Natural killer cell (primary cell): ENCODE measurements around the gene SETD3. TPM values are rescaled to one million over a fixed set of nuclear protein-coding genes. Genes with fewer than 3 reads are reported as not detected.

Experiments
- ATAC-seq, 3 donors: fragments of 150-1000 bp in 2 of 3; fragments of 200-7000 bp in 1 of 3; cut with Tn5 transposase; 1 replicate in 1 of 3; 2 replicates in 2 of 3; pipeline ENCODE4 v1.10.0; 2021; ENCODE audit warnings: mild to moderate bottlenecking in 2 of 3, moderate library complexity in 2 of 3
- DNase-seq, 2 donors: peaks; one replicate each; pipeline versions ENCODE4 v3.0.0 to v3.0.0-alpha.2; 2013 to 2021; ENCODE audit warnings: mixed read lengths in 1 of 2
- H3K27ac ChIP-seq: one replicate; pipeline ENCODE4 v1.5.1; 2013; ENCODE audit warnings: mild to moderate bottlenecking, low read length
- H3K27me3 ChIP-seq: one replicate; pipeline ENCODE4 v1.6.1; 2013; ENCODE audit warnings: low read length; ENCODE audit not compliant: control insufficient read depth, insufficient read depth
- H3K36me3 ChIP-seq: one replicate; pipeline ENCODE4 v1.6.1; 2013; ENCODE audit warnings: low read length; ENCODE audit not compliant: control insufficient read depth, insufficient read depth
- H3K4me1 ChIP-seq: one replicate; pipeline ENCODE4 v1.6.1; 2013; ENCODE audit warnings: low read length; ENCODE audit not compliant: control insufficient read depth, insufficient read depth
- H3K4me3 ChIP-seq: one replicate; pipeline ENCODE4 v1.5.1; 2013; ENCODE audit warnings: low read length
- H3K9me3 ChIP-seq: one replicate; pipeline ENCODE4 v1.6.1; 2013; ENCODE audit warnings: low read length; ENCODE audit not compliant: control insufficient read depth, insufficient read depth
- H3K27ac Mint-ChIP-seq, 2 donors: one replicate each; pipeline ENCODE4 v1.8.0; 2022; ENCODE audit warnings: mild to moderate bottlenecking in 2 of 2, mixed read lengths in 2 of 2, moderate library complexity in 1 of 2
- H3K27me3 Mint-ChIP-seq, 2 donors: one replicate each; pipeline ENCODE4 v1.8.0; 2022; ENCODE audit warnings: low read depth in 2 of 2, mixed read lengths in 2 of 2
- H3K36me3 Mint-ChIP-seq: one replicate; pipeline ENCODE4 v1.8.0; 2022; ENCODE audit warnings: mixed read lengths
- H3K4me1 Mint-ChIP-seq, 2 donors: one replicate each; pipeline ENCODE4 v1.8.0; 2022; ENCODE audit warnings: mixed read lengths in 2 of 2
- H3K4me3 Mint-ChIP-seq: one replicate; pipeline ENCODE4 v1.8.0; 2022; ENCODE audit warnings: mild to moderate bottlenecking, moderate library complexity, mixed read lengths
- H3K9me3 Mint-ChIP-seq, 2 donors: one replicate each; pipeline ENCODE4 v1.8.0; 2022; ENCODE audit warnings: mixed read lengths in 2 of 2
- WGBS: methylation state at CpG from one replicate; pipeline ENCODE4 v1.1.7; 2013; ENCODE audit warnings: missing lambda C conversion rate; ENCODE audit not compliant: insufficient coverage; 5-methylcytosine and 5-hydroxymethylcytosine counted together
- intact Hi-C: fragments of 100-400 bp; cut with micrococcal nuclease; formaldehyde crosslinking; loops from one replicate; pipeline ENCODE4 v1.14.2; 2022
- total RNA-seq, 4 donors: library from RNA; stranded (reverse); fragments of 120-200 nt in 1 of 4; gene quantifications; one replicate each; pipeline versions ENCODE4 v1.2.3 to v1.2.4, GENCODE V29; 2013 to 2022
- TF ChIP-seq, protein P1 (sequence below): fragments of 200-600 bp; IDR thresholded peaks from one replicate; pipeline ENCODE4 v1.8.0; 2022; ENCODE audit warnings: antibody characterized with exemption

Gene SETD3
- total RNA-seq, 3 donors from 2014 or later (not counting 1 experiment from before 2014, with no cell fraction given), result 111 to 160 (median 137) TPM

- no peak overlapping the region for H3K27ac ChIP-seq
- peaks cover 10% of the 10 kb centered on the region in 2 donors for H3K4me1 Mint-ChIP-seq
- intact Hi-C loops, result no loop called here
- TF ChIP-seq, protein P1, sequence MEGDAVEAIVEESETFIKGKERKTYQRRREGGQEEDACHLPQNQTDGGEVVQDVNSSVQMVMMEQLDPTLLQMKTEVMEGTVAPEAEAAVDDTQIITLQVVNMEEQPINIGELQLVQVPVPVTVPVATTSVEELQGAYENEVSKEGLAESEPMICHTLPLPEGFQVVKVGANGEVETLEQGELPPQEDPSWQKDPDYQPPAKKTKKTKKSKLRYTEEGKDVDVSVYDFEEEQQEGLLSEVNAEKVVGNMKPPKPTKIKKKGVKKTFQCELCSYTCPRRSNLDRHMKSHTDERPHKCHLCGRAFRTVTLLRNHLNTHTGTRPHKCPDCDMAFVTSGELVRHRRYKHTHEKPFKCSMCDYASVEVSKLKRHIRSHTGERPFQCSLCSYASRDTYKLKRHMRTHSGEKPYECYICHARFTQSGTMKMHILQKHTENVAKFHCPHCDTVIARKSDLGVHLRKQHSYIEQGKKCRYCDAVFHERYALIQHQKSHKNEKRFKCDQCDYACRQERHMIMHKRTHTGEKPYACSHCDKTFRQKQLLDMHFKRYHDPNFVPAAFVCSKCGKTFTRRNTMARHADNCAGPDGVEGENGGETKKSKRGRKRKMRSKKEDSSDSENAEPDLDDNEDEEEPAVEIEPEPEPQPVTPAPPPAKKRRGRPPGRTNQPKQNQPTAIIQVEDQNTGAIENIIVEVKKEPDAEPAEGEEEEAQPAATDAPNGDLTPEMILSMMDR, result no peak
- no peak overlapping the region for H3K4me3 Mint-ChIP-seq
- H3K27ac Mint-ChIP-seq, result no peak overlapping the region
- no peaks in the 10 kb centered on the region for H3K4me1 ChIP-seq
- H3K9me3 ChIP-seq, result no peaks in the 10 kb centered on the region
- H3K36me3 ChIP-seq, result peaks cover 33% of the 10 kb centered on the region
- H3K4me3 ChIP-seq, result no peak overlapping the region
- DNase-seq (peak in 1 of 2 donors; percentile 58), ATAC-seq (peak in 2 of 3 donors; percentile 21 to 44)
- 91% methylated on average over 10 of the region's 10 CpGs for WGBS
- H3K27me3 ChIP-seq, result no peaks in the 10 kb centered on the region
- peaks cover 7% of the 10 kb centered on the region for H3K36me3 Mint-ChIP-seq
- no peaks in the 10 kb centered on the region for H3K27me3 Mint-ChIP-seq
- no peaks in the 10 kb centered on the region for H3K9me3 Mint-ChIP-seq
These were observed 84.6 kb downstream of the SETD3 start for GRCh38 chr14:99395909-99396530.

- peaks cover 26% of the 10 kb centered on the region for H3K36me3 ChIP-seq
- 96% methylated on average over 9 of the region's 9 CpGs for WGBS
- TF ChIP-seq, protein P1, result no peak
- H3K36me3 Mint-ChIP-seq, result peaks cover 7% of the 10 kb centered on the region
- H3K27ac ChIP-seq, result no peak overlapping the region
- ATAC-seq (no peak), DNase-seq (no peak)
- no peak overlapping the region for H3K4me3 ChIP-seq
- no peaks in the 10 kb centered on the region for H3K27me3 ChIP-seq
- no peaks in the 10 kb centered on the region for H3K9me3 Mint-ChIP-seq
- intact Hi-C loops, result no loop called here
- H3K27me3 Mint-ChIP-seq, result no peaks in the 10 kb centered on the region
- H3K9me3 ChIP-seq, result no peaks in the 10 kb centered on the region
- H3K4me1 ChIP-seq, result no peaks in the 10 kb centered on the region
- H3K27ac Mint-ChIP-seq, result peak overlapping the region; percentile 18 to 39
- H3K4me1 Mint-ChIP-seq, result peaks cover 10 to 15% of the 10 kb centered on the region in 2 donors
- H3K4me3 Mint-ChIP-seq, result no peak overlapping the region
These were observed 86.0 kb downstream of the SETD3 start for GRCh38 chr14:99394602-99395156.

DNA sequence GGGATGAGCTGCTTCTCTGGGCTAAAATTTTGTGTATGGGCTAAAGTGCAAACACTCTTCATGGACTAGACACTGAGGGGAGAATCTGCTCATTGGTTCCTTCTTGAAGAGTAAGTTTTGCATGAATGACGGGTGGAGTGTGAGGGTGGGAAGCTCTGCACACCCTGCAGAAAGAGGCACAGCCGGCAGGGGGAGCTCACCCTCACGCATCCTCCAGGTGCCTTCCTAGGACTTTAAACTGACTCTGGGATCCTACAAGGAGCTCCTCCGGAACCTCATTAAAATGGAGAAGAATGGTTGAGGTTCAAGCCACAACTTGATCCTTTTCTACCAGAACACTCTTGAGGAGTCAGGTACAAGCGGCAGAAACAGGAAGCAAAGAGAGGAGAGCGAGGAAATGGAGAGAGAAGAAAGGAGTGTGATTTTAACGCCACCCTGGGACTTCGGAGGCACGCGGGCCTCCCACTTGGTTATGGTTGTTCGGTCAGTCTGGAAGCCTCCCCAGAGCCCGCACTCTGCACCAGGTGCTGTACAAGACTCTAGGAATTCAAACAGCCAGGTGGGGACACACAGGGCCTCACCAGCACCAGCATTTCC lies 87.5 kb downstream of the SETD3 start:
- TF ChIP-seq, protein P1, result peak; percentile 74
- peak in 2 of 3 donors; percentile 64 to 83 for ATAC-seq
- no peaks in the 10 kb centered on the region for H3K9me3 Mint-ChIP-seq
- DNase-seq, result peak in 1 of 2 donors; percentile 56
- no peaks in the 10 kb centered on the region for H3K27me3 Mint-ChIP-seq
- no peak overlapping the region for H3K4me3 ChIP-seq
- H3K9me3 ChIP-seq, result no peaks in the 10 kb centered on the region
- peaks cover 11 to 19% of the 10 kb centered on the region in 2 donors for H3K4me1 Mint-ChIP-seq
- intact Hi-C loops, result no loop called here
- no peaks in the 10 kb centered on the region for H3K36me3 Mint-ChIP-seq
- H3K27ac ChIP-seq, result no peak overlapping the region
- peaks cover 13% of the 10 kb centered on the region for H3K36me3 ChIP-seq
- H3K27me3 ChIP-seq, result no peaks in the 10 kb centered on the region
- peak overlapping the region in 1 of 2 donors; percentile 16 for H3K27ac Mint-ChIP-seq
- no peak overlapping the region for H3K4me3 Mint-ChIP-seq
- H3K4me1 ChIP-seq, result peaks cover 11% of the 10 kb centered on the region
- 77% methylated on average over 12 of the region's 12 CpGs for WGBS
